SIG-M5 treated with dmso at 0.1 percent for 504 hours (cell line): ENCODE data around the gene CSTB.

Source experiments
- DNase-seq: peaks from one replicate; lab custom pipeline; 2025; ENCODE audit not compliant: unreplicated experiment; lab: John Stamatoyannopoulos, UW

Gene CSTB

DNA sequence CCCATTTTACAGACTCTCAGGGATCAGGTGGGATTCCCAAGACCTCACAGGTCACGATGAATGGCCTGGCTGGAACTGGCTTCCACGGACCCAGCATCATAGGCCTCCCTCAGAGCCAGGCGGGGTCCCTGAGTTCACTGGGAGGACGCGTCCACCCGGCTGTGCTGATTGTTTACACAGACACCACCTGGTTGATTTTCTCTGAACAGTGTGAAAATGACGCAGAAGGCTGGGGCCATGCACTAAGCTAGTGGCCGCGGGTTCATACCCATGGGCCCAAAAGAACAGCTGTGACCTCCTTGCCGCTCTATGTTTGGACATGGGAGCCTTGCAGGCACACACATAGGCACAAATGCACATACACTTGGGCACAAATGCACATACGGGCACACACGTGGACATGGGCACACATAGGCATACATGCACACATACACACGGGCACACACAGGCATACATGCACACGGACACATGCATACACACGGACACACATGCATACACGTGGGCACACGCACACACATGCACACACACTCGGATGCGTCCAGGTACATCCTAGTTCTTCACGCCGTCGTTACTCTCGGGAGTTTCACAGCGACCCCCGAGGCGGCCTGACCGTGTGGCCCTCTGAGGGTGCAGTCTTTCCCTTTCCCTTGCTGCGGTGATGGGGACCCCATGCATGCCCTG is 23.2 kb downstream of the CSTB start:
- no peak for DNase-seq

DNA sequence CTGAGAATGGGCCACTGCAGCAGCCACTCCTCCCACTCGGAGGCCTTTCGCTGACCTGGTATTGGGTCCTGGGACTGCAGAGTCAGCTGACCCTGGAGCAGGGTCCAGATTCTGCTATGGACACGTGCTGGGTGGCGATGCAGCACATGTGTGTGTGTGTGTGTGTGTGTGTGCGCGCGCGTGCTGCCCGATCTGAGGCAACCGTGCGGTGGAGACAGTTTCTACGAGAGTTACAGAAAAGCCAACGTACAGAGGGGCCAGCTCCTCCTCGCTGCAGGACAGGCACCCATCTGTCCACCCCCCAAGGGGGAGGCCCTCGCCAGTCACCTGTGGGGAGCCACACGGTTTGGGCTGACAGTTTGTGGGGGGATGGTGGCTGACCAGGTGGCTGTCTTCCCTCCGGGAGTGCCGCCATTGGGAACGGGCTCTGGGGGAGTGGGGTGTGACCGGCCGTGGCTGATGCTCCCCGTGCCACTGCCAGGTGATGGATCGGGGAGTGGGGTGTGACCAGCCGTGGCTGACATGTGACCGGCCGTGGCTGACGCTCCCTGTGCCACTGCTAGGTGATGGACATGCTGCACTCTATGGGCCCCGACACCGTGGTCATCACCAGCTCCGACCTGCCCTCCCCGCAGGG is 24.0 kb downstream of the CSTB start:
- no peak for DNase-seq

DNA sequence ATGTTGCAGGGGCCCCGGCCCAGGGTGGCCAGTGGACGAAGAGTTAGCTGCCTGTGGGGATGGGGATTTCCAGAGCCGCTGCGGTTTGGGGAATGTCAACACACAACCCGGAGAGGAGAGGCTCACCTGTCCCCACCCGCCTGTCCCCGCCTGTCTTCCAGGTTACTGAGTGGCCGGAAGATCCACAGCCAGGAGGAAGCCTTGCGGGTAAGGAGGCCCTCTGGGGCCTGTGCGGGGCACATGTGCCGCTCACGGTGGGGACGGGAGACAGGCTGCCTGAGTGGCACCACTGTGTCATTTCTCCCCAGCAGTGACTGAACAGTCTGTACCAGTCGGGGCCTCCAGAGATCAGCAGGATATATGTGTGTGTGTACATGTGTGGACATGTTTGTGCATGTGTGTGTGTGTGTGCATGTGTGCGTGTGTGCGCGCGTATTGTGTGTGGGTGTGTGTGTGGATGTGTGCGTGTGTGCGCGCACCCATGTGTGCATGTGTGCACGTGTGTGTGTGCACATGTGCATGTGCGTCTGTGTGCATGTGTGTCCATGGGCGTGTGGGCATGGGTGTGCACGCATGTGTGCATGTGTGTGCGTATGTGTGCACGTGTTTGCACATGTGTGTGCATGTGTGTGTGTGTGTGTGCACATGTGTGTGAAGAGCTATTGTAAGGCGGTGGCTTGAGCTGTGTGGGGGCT is 25.6 kb downstream of the CSTB start:
- no peak for DNase-seq

- DNase-seq = no peak
Observed at GRCh38 chr21:43749651-43750262, 26.4 kb downstream of the CSTB start.

DNA sequence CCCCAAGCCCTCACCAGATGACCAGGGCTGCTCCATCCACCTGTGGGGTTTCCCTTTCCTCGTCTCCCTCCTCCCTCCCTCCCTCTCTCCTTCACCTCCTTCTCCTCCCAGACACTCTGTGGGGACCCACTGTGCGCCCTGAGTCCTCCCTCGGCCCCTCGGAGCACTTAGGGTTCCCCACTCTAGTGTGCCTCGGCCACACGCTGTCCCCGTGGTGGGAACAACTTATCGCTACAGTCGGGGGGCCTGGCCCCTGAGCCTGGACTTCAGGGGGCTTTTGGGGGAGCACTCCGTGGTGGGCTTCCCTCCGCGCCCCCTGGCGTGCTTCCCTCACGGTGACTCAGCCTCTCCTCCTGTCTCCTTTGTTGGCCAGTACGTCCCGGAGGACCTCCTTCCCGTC is 27.5 kb downstream of the CSTB start:
- DNase-seq = no peak

- DNase-seq = no peak
Observed at GRCh38 chr21:43745772-43746517, 30.2 kb downstream of the CSTB start.

GRCh38 chr21:43744725-43745124 is 31.4 kb downstream of the CSTB start:
- DNase-seq = no peak

DNA sequence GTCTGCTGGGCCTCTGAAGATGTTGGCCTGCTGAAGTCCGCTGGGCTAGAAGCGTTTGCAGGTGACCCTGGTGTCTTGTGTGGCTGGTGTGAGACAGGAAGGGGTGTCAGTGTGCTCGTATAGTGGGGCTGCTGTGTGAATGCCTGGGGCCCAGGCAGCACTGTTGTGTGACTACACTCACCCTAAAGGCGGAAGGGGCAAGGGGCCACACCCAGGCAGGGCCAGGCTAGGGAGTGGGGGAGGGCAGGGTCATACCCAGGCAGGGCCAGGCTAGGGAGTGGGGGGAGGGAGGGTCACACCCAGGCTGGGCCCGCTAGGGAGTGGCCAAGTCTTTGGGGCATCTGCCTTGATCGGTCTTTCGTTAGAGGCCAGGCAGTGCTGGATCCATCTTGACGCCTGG is 32.2 kb downstream of the CSTB start:
- DNase-seq = no peak

DNA sequence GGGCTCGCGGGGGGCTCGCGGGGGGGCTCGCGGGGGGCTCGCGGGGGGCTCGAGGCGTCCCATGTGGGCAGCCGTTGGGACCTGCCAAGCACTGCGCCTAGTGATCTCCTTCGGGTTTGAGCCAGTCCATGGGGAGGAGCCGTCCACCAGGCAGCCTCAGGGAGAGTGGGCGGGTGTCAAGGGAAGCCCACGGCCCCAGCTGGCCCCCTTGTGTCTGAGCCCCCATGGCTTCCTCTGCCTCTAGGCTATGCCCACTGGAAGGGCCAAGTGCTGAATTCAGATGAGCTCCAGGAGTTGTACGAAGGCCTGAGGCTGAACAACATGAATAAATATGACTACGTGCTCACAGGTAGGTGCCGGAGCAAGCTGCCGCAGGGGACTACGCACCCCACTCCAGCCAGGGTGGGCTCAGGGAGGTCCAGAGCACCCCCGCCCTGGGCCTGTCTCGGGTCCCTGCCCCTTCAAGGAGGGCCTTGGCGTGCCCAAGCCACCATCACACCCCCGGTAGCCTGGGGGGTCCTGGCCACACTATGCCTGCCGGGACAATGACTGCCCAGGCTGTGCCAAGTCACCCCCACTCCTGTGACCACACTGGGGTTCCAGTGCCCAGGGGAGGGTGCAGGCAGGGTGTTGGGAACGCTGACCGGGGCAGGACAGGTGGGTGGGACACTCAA is 34.5 kb downstream of the CSTB start:
- DNase-seq = no peak

DNA sequence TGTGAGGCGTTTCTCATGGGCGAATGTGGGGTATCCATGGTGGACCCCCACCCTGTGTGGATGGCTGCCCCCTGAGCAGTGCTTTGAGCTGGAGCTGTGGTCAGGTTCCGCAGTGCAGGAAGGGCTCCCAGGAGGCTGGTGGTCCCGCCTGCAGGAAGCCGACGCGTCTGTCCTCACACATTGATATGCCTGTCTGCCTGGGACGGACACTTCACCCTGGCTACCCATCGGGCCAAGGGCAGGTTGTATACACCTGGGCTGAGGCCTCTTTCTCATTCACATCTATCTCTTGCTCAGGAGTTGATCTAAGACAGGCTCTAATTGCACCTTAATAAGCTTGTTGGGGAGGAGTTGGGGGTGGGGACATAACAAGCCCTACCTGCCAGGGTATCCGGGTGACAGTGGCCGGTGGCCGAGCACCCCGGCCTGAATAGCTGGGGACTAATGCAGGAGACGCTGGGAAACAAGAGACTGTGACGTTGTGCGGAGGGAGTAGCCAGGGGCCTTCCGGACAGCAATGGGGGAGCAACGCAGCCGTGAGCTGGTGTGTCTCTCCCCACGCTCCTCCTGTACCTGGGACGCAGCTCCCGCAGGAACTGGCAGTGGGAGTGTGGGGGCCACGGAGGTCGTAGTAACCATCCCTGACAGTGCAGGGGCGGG is 35.5 kb downstream of the CSTB start:
- DNase-seq = peak; percentile 32

DNA sequence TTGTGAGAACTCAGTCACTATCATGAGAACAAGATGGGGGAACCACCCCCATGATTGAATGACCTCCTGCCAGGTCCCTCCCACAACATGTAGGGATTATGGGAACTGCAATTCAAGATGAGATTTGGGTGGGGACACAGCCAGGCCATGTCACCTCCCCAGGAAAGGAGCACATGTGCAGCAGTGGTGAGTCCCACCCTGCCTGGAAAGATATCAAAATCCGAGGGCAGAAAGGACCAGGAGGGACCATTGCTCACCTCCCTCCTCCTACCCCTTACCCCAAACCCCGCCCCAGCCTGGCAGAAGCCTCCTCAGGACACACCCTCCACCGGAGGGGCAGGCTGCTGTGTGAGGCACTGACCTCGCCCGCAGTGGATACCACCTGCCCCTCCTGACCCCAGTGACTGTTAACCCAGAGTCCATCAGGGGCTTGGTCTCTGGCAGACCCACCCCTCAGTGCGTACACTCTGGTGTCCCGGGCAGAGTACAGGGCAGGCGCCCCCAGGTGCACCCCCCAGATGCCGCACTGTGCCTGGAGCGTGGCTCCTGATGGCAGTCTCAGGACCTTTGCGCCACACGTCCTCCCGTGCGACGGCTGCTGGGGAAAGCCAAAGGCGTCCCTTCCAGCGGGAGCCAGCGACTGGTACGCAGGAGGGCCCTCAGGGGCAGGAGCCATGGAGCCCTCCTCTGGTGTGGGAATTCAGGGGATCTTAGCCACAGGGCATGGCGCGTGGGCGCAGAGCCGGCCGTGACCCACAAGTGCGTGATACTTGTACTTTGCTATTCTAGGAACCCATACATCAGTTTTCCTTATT is 36.3 kb downstream of the CSTB start:
- DNase-seq = no peak

- no peak for DNase-seq
Observed at GRCh38 chr21:43737158-43737950, 38.8 kb downstream of the CSTB start.

DNA sequence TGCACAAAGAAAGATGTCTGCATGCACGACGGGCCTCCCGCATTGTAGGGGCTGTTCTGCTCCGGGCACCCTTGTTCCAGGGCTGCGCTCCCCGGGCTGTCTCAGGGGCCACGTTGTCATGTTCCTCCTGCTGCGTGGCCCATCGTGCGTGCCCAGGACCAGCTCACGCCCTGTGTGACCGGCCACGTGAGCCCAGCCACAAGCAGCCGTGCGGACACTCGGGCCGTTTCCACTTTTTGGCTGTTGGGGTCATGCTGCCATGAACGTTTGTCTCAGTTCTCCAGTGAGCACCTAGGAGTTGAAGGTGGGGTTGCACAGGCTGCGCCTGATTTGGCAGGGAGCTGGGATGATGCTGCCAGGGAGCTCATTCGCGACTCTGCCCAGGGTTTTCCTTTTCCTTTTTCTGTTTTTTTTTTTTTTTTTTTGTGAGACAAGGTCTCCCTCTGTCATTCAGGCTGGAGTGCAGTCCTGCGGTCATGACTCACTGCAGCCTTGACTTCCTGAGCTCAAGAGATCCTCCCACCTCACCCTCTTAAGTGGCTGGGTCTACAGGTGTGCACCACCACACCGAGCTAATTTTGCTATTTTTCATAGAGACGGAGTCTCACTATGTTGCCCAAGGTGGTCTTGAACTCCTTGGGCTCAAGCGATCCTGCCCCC is 39.8 kb downstream of the CSTB start:
- no peak for DNase-seq

- no peak for DNase-seq
Observed at GRCh38 chr21:43735236-43736091, 40.6 kb downstream of the CSTB start.

DNA sequence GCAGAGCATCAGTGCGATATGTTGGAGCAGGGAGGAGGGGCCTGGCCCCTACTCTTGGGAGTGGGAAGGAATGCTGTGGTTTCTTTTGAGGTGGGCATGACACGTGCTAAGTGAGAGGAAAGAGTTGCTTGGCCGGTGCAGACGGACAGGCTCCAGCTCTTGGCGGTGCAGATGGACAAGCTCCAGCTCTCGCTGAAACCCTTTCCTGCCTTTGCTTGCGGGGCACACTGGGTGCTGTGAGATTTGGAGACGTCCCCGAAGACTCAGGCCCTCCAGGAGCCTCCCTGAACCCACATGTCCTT is 41.2 kb downstream of the CSTB start:
- DNase-seq = no peak

DNA sequence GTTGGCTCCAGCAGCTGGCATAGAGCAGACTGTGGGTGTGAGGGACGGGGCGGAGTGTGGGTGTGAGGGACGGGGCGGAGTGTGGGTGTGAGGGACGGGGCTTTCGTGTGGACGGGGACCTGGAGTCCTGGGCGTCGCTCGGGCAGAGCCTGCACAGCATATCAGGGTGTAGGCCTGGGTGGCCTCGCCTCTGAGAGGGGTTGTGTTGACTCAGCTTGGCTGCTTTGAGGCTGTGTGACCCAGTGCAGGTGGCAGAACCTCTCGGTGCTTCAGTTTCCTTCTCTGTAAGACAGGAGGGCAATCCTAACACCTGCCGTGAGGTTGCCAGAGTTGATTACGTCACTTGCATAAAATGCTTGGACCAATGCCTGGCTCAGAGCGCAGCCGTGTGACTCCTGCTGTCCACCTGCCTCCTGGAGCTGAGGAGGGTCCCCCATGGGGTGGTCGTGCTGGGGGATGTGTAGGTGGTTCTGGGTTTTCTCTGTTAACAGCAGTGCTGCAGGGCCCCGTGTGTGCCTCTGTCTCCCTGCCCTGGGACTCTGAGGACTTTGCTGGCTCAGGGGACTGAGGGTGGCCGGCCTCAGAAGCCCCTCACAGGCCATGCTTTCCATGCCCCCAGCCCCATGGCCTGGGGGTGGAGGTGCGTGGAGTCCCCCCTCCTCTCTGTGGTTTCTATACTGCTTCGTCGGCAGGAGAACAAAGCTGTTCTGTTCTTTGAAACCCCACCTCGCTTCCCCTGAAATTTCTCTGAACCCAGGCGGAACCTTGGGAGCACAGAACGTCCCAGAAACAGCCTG is 41.8 kb downstream of the CSTB start:
- DNase-seq = no peak
